GM10847 (cell line): ENCODE data around the gene ITPR1.

Experiments
- POLR2A ChIP-seq: IDR thresholded peaks from 2 replicates; pipeline ENCODE4 v1.6.1; 2011; ENCODE audit not compliant: insufficient read length; ENCODE audit errors: extremely low read depth

The ITPR1 gene

GRCh38 chr3:4894891-4895530 is 401.9 kb downstream of the ITPR1 start:
- no peak for TF ChIP-seq POLR2A

- TF ChIP-seq POLR2A: no peak
Measured at GRCh38 chr3:4895838-4896237, 402.7 kb downstream of the ITPR1 start.
